GM12864 (cell line): ENCODE results near the gene MSI1.

Experiments used
- DNase-seq: peaks from one replicate; pipeline ENCODE4 v3.0.0-alpha.2; 2011; ENCODE audit warnings: low read depth
- H3K4me3 ChIP-seq: 2 replicates; pipeline ENCODE4 v1.5.1; 2011; ENCODE audit warnings: mild to moderate bottlenecking, low read depth, low read length, control low read depth
- CTCF ChIP-seq: IDR thresholded peaks from 2 replicates; pipeline ENCODE4 v1.5.1; 2011; ENCODE audit warnings: low read depth, mild to moderate bottlenecking, moderate library complexity, low read length, control low read depth, inconsistent platforms; ENCODE audit errors: missing control alignments

MSI1 gene

GRCh38 chr12:120356567-120357030, 12.4 kb downstream of the MSI1 start:
- peak; percentile 25 for DNase-seq
- no peak overlapping the region for H3K4me3 ChIP-seq
- TF ChIP-seq CTCF, result peak; percentile 96

- DNase-seq, result no peak
- H3K4me3 ChIP-seq, result no peak overlapping the region
- no peak for TF ChIP-seq CTCF
These were observed 15.2 kb downstream of the MSI1 start for GRCh38 chr12:120353556-120354317.

GRCh38 chr12:120353136-120353535, 15.8 kb downstream of the MSI1 start:
- DNase-seq, result no peak
- H3K4me3 ChIP-seq, result no peak overlapping the region
- TF ChIP-seq CTCF, result no peak

GRCh38 chr12:120352117-120352516, 16.8 kb downstream of the MSI1 start:
- no peak overlapping the region for H3K4me3 ChIP-seq
- DNase-seq, result no peak
- TF ChIP-seq CTCF, result no peak

- no peak for TF ChIP-seq CTCF
- H3K4me3 ChIP-seq, result no peak overlapping the region
- no peak for DNase-seq
These were observed 18.2 kb downstream of the MSI1 start for GRCh38 chr12:120350576-120351350.

- H3K4me3 ChIP-seq, result no peak overlapping the region
- DNase-seq, result no peak
- no peak for TF ChIP-seq CTCF
These were observed 21.2 kb downstream of the MSI1 start for GRCh38 chr12:120347766-120348165.
